H54 (cell line): ENCODE results near the gene CEP250.

Source experiments
- DNase-seq: peaks from one replicate; pipeline ENCODE4 v3.0.0; 2011; ENCODE audit warnings: low spot score, mixed read lengths; ENCODE audit not compliant: insufficient read length
- FAIRE-seq: peaks from 3 replicates; lab custom pipeline; 2011; peaks lifted over from hg19 to GRCh38; lab: Jason Lieb, UNC
- POLR2A ChIP-seq: IDR thresholded peaks from 2 replicates; pipeline ENCODE4 v1.6.1; 2011; ENCODE audit warnings: low read depth, mild to moderate bottlenecking, low read length

The CEP250 gene

GRCh38 chr20:35465976-35466375, 10.6 kb downstream of the CEP250 start:
- FAIRE-seq = no peak
- no peak for TF ChIP-seq POLR2A
- no peak for DNase-seq

GRCh38 chr20:35466856-35467255, 11.5 kb downstream of the CEP250 start:
- no peak for TF ChIP-seq POLR2A
- no peak for FAIRE-seq
- DNase-seq = no peak

GRCh38 chr20:35467339-35468224, 12.2 kb downstream of the CEP250 start:
- DNase-seq (peak; percentile 49), FAIRE-seq (peak; percentile 58)
- no peak for TF ChIP-seq POLR2A

- DNase-seq = no peak
Measured at GRCh38 chr20:35468671-35469334, 13.4 kb downstream of the CEP250 start.

GRCh38 chr20:35472209-35472608, 16.8 kb downstream of the CEP250 start:
- no peak for DNase-seq
- no peak for TF ChIP-seq POLR2A
- FAIRE-seq = no peak

More at GRCh38 chr20:35468671-35469334, 13.4 kb downstream of the CEP250 start:
- no peak for FAIRE-seq
- no peak for TF ChIP-seq POLR2A

- no peak for FAIRE-seq
- TF ChIP-seq POLR2A = no peak
- no peak for DNase-seq
Measured at GRCh38 chr20:35473684-35474083, 18.3 kb downstream of the CEP250 start.

GRCh38 chr20:35474303-35474871, 19.0 kb downstream of the CEP250 start:
- DNase-seq (no peak), FAIRE-seq (no peak)
- TF ChIP-seq POLR2A = no peak

- no peak for DNase-seq
- TF ChIP-seq POLR2A = no peak
- no peak for FAIRE-seq
Measured at GRCh38 chr20:35476288-35476687, 20.9 kb downstream of the CEP250 start.

- TF ChIP-seq POLR2A = no peak
- FAIRE-seq = no peak
- no peak for DNase-seq
Measured at GRCh38 chr20:35478804-35479472, 23.5 kb downstream of the CEP250 start.

GRCh38 chr20:35479798-35480197, 24.4 kb downstream of the CEP250 start:
- FAIRE-seq (no peak), DNase-seq (no peak)
- TF ChIP-seq POLR2A = no peak

GRCh38 chr20:35487479-35487878, 32.1 kb downstream of the CEP250 start:
- no peak for FAIRE-seq
- no peak for DNase-seq
- no peak for TF ChIP-seq POLR2A

- TF ChIP-seq POLR2A = no peak
- FAIRE-seq (no peak), DNase-seq (no peak)
Measured at GRCh38 chr20:35489717-35490116, 34.3 kb downstream of the CEP250 start.

- no peak for TF ChIP-seq POLR2A
- DNase-seq (no peak), FAIRE-seq (no peak)
Measured at GRCh38 chr20:35490736-35491181, 35.4 kb downstream of the CEP250 start.
